ENCODE data around the gene PPP1R37. TPM values are rescaled to one million over a fixed set of nuclear protein-coding genes. Genes with fewer than 3 reads are reported as not detected.

PPP1R37 gene
- polyA plus RNA-seq, 3 donors, result 19.9 to 25.0 (median 23.7) TPM

DNA sequence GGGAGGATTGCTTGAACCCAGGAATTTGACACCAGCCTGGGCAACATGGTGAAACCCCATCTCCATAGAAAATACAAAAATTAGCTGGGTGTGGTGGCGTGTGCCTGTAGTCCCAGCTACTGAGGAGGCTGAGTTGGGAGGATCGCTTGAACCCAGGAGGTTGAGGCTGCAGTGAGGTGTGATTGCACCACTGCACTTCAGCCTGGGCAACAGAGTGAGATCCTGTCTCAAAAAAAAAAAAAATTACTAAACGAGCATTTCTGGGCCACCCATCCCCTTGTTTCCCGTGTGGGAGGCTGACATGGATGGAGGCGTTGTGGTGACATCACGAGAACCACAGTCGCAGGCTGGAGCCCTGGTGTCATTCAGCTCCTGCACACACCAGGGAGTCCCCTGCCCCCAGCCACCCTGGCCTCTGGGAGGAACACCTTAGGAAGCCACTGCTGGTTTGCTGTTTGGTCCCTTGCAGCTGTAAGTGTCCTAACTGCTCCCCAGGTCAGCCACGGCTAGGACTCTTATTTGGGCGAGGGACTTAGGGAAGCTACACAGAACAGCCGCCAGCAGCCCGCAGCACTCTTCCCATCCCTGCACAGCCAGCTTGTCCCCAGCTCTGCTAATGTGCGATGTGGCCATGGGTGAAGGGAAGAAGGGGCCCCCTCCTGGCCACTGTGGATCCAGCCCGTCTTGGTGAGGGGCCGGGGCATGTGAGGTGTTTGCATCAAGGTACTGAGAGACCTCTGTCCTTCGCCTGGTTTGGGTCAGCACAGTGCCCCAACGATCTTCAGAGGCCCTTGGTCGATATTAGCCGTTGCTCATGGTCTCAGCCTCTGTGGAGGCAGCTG is 55.1 kb downstream of the PPP1R37 start:
- DNase-seq (ENCODE audit: low read depth in 3 of 3, low spot score in 2 of 3), result no peak

GRCh38 chr19:45149129-45149528 is 56.1 kb downstream of the PPP1R37 start:
- DNase-seq (ENCODE audit: low read depth in 3 of 3, low spot score in 2 of 3), result no peak

- no peak for DNase-seq (ENCODE audit: low read depth in 3 of 3, low spot score in 2 of 3)
Measured at GRCh38 chr19:45150180-45150579, 57.2 kb downstream of the PPP1R37 start.

DNA sequence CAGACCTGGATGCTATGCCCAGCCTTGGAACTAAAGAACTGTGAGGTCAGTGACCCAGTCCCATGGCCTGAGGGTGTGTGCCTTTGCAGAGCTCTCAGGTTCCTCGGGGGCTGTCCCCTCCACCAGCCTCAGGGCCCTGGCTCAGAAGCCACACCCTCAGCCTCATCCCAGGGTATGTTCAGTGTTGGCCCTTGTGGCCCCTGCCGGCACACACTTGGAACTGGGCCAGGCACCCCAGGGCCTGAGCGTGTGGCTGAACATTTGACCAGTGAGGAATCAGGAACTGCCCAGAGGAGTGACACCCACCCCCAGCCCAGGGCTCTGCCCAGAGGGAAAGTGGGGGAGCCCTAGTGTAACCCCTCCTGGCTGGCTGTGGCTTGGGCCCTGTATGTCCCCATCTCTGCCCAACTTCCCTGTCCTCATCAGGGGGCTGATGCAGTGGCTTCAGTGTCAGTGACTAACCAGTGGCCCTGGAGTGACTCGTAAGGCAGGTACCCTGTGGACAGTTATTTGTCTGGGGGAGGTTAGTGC is 57.8 kb downstream of the PPP1R37 start:
- DNase-seq (ENCODE audit: low read depth in 3 of 3, low spot score in 2 of 3), result no peak

- DNase-seq (ENCODE audit: low read depth in 3 of 3, low spot score in 2 of 3), result no peak
Measured at GRCh38 chr19:45151320-45151719, 58.3 kb downstream of the PPP1R37 start.

- DNase-seq (ENCODE audit: low read depth in 3 of 3, low spot score in 2 of 3), result no peak
Measured at GRCh38 chr19:45151821-45152503, 59.0 kb downstream of the PPP1R37 start.

- no peak for DNase-seq (ENCODE audit: low read depth in 3 of 3, low spot score in 2 of 3)
Measured at GRCh38 chr19:45152504-45153338, 59.7 kb downstream of the PPP1R37 start.

DNA sequence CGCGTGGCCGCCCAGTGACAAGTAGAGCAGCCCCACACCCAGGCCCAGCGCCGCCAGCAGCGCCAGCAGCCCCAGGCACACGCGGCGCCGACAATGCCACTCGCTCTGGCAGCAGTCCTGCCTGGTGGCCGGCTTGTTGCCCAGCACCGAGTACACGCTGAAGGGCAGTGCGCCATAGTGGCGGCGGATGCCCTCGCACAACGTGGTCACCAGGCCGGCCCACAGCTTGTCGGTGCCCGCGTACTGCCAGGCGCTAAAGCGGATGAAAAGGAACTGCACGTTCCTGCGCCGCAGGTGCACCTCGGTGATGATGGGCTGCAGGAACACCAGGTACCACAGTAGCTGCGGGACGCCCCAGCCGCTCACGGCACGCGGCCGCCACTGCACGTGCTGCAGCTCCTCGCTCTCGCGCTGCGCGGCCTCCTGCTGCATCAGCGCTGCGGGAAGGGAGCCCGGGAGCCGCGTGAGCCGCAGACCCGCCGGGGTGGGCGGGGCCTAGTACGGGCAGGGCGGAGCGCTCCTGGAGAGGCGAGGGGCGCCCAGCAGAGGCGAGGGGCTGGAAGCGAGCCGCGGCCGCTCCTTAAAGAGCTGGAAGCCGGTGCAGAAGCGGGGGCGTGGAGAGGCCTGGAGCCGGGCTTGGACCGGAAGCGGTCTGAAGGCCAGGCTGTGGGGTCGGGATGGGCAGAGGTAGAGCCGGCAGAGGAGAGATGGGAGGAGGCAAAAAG is 60.5 kb downstream of the PPP1R37 start:
- DNase-seq (ENCODE audit: low read depth in 3 of 3, low spot score in 2 of 3), result no peak

- DNase-seq (ENCODE audit: low read depth in 3 of 3, low spot score in 2 of 3), result no peak
Measured at GRCh38 chr19:45154064-45154827, 61.3 kb downstream of the PPP1R37 start.

DNA sequence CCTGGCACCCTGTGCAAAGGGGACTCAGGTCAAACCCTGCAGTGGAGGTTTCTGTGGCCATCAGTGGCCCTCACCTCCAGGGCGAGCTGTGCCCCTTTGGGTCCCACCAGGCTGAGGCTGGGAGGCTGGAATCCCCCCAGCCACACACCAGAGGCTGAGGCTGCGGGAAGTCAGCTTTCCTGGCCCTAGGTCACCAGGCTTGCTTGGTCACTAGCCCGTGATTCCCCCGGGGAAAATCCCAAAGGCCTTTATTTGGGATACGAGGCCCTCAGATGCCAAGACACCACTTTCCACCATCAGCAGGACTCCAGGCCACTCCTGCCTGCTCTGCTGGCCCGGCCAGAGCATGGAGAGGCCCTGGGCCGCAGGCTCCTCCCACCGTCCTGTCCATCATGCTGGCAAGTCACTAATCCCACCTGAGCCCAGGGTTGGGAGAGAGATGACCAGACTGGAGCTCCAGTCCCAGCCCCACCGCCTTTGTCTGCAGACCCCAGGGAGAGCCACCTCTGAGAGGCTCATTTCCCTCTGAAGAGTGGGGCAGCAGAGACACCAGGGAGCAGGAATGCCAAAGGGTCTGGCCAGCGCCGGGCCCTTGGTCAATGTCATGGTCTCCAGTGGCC is 63.1 kb downstream of the PPP1R37 start:
- DNase-seq (ENCODE audit: low read depth in 3 of 3, low spot score in 2 of 3), result no peak

DNA sequence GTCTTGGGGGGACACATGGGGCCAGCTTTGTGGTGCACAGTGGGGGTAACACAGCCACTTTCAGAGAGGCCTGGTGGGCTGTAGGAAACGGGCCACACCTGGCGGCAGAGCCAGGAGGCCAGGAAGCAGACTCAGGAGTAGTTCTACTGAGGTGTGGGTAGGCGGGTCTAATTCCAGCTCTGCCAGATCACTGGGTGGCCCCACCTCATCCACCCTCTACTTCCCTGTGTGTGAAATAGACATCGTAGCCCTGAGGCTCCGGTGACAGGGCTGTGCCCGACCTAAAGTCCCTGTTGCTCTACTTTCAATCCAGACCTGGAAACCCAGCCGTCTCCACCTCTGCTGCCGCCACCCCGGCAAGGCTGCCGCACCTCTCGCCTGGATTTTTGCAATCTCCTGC is 63.8 kb downstream of the PPP1R37 start:
- DNase-seq (ENCODE audit: low read depth in 3 of 3, low spot score in 2 of 3), result no peak

- no peak for DNase-seq (ENCODE audit: low read depth in 3 of 3, low spot score in 2 of 3)
Measured at GRCh38 chr19:45158503-45159209, 65.7 kb downstream of the PPP1R37 start.

DNA sequence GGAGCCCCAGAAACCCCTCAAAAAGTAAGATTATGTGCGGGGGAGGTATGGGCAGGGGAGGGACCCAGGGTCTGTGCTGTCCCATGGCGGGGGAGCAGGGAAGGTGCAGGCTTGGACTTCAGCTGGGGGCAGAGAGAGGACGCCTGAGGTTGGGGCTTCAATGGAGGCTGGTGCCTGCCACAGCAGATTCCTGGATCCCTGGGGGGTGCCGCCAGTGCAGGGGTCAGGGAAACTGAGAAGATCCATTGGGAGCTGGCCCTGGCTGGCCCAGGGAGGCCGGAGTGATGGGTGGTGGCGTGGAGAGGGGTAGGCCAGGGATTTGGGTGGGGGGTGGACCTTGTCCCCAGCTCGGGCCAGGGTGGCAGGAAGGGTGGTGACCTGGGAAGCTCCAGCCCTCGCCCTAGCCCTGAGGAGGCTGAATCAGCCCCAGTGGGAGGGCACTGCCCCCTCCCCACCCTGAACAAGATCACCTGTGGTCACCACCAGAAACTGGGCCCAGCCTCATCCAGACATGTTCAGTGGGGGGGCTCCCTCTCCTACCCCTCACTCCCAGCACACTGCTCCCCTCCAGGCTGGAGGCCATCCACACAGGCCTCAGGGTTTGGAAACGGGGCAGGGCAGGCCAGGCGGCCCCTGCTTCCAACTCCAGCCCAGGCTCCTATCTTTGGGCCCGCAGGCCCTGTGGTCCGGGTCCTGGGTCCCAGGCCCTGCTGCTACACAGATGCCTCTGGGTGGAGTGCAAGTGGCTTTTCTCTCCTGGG is 66.4 kb downstream of the PPP1R37 start:
- no peak for DNase-seq (ENCODE audit: low read depth in 3 of 3, low spot score in 2 of 3)

- DNase-seq (ENCODE audit: low read depth in 3 of 3, low spot score in 2 of 3), result no peak
Measured at GRCh38 chr19:45159971-45160324, 67.0 kb downstream of the PPP1R37 start.

- no peak for DNase-seq (ENCODE audit: low read depth in 3 of 3, low spot score in 2 of 3)
Measured at GRCh38 chr19:45160870-45161737, 68.1 kb downstream of the PPP1R37 start, which contains the start of gene NKPD1. NKPD1 (minus strand) TSS chr19:45160982; CDS start chr19:45160150, 832 bp downstream.

DNA sequence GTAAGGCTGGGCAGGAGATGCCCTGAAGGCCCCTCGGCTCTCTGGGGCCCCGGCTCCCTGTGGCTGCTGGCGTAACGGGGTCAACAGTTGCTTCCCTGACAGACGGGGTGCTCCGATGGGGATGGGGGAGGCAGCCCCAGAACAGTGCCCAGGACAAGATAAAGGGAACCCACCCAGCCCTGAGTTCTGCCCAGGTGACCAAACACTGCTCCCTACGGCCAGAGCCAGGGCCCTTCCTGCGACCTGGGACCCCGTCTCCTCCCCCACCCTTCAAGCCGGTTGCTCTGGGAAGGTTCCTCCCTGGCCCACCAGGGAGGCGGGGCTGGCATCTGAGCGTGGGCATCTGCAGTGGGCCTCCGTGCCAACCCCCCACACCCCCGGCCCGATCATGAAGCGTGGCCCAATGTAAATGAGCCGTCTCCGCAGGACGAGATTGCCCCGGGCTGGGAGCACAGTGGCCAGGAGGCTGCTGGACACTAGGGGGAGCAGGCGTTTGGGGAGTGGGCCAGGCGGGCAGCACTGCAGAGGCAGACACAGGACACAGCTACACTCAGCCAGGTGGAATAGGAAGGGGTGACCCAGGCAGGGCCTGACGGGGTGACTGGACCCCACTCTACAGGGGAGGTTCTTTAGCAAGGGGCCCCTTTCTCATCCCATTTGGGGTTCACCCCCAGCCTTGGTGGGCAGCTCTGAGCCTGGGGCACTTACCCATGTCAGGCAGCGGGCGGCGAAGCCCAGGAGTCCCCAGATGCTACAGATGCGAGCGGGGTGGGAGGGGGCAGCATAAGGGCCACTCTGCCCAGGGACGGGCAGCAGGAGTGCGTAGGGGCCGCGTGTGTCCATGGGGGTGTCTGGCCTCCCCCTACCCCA is 69.0 kb downstream of the PPP1R37 start:
- DNase-seq (ENCODE audit: low read depth in 3 of 3, low spot score in 2 of 3), result no peak

Measured in right renal cortex interstitium (tissue), 3 donors.